Activated CD8-positive, alpha-beta memory T cell treated with anti-CD3 and anti-CD28 coated beads for 48 hours (primary cell): ENCODE data around the gene FAM72B.
"Not testable (repeated sequence)": the region's sequence is repeated elsewhere in the genome, so short reads cannot be mapped to it uniquely, and the experiment has no call there.

ENCODE experiments used
- DNase-seq, 3 experiments: peaks; one replicate each; pipeline ENCODE4 v3.0.0-alpha.2; 2020; ENCODE audit warnings: low read depth in 2 of 3, low spot score in 2 of 3

FAM72B gene

GRCh38 chr1:121184290-121185127 lies at the start of gene FAM72B, which contains the start of gene SRGAP2C:
TSS of gene FAM72B (minus strand) at chr1:121184340. CDS start at chr1:121183489, 851 bp downstream.
TSS of gene SRGAP2C (plus strand) at chr1:121184975. CDS start at chr1:121187447, 2,472 bp downstream.
- DNase-seq = peak; percentile 51 to 76 (median 54)

DNA sequence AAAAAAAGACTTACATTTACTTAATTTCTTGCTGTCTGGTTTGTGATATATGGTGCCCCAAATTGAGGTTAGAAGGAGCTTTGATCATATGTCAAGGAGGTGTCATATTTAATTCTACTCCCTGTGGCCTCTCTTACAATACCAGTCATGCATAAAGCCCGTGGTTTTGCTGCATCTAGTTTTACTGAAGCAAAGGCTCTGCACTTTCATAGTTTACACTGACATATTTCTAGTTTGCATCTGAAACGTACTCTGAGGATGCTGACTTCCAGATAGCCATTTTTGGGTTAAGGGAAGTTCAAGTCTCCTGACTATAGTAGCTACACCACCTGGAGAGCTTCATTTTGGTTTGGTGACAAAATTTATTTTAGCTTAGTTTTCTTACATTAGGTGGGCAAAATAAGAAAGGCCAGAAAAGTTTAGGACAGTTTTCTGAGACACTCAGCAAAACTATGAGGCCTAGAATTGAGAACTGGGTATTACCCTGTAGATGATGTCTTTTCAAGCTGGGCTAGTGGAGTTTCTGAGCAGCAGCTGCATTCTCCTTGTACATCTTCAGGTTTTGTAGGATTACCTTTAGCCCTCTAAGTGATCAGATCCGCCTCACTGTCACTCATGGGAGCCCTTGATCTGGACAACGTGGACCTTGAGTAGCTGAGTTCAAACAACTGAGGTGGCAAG lies 48.4 kb upstream of the FAM72B start:
- not testable (repeated sequence) for DNase-seq

DNA sequence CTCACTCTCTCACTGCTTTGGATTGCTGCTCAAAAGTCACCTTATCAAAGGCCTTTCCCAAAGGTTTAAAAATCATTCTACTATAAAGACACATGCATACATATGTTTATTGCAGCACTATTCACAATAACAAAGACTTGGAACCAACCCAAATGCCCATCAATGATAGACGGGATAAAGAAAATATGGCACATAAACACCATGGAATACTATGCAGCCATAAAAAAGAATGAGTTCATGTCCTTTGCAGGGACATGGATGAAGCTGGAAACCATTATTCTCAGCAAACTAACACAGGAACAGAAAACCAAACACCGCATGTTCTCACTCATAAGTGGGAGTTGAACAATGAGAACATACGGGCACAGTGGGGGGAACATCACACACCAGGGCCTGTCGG lies 46.5 kb upstream of the FAM72B start:
- DNase-seq = not testable (repeated sequence)

GRCh38 chr1:121227544-121228330 lies 43.6 kb upstream of the FAM72B start:
- DNase-seq = not testable (repeated sequence)

GRCh38 chr1:121226925-121227324 lies 42.8 kb upstream of the FAM72B start:
- DNase-seq = not testable (repeated sequence)

- not testable (repeated sequence) for DNase-seq
Measured at GRCh38 chr1:121226295-121226904, 42.3 kb upstream of the FAM72B start.

DNA sequence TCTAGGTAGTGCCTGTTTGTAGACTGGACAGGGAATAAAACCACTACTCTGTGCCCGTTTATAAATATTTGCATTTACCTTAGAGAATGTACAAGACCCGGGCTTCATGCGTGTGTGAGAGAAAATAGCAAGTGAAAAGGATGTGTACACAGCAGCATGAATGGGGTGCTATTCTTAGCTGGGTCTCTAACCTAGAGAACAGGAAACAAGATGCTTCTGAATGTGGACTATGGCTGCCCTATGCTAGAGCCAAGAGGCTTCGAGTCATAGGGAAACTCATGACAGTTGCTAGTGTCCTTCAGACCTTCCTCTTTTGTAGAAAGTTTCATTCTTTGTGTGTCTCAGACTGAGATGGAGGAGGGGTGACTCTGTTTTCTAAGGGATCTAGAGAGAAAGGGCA lies 40.6 kb upstream of the FAM72B start:
- DNase-seq = not testable (repeated sequence)

- not testable (repeated sequence) for DNase-seq
Measured at GRCh38 chr1:121221770-121222169, 37.6 kb upstream of the FAM72B start.

DNA sequence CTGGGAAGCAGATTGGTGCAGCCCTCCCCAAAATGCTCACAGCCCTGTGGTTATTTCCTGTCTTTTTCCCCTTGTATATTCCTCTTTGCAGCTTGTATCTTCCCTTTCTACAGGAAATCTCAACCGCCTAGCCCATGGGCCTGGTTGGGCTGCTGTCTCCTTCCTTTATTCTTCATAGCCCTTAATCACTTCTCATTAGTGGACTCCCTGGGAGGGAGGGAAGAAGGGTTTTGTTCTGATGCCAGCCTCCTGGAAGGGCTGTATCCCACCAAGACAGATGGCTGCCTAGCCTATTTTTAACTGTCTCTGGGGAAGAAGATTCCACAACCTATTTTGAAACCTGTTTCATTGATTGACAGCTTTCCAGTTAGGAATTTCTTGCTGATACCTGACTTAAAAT lies 32.5 kb upstream of the FAM72B start:
- DNase-seq = not testable (repeated sequence)

DNA sequence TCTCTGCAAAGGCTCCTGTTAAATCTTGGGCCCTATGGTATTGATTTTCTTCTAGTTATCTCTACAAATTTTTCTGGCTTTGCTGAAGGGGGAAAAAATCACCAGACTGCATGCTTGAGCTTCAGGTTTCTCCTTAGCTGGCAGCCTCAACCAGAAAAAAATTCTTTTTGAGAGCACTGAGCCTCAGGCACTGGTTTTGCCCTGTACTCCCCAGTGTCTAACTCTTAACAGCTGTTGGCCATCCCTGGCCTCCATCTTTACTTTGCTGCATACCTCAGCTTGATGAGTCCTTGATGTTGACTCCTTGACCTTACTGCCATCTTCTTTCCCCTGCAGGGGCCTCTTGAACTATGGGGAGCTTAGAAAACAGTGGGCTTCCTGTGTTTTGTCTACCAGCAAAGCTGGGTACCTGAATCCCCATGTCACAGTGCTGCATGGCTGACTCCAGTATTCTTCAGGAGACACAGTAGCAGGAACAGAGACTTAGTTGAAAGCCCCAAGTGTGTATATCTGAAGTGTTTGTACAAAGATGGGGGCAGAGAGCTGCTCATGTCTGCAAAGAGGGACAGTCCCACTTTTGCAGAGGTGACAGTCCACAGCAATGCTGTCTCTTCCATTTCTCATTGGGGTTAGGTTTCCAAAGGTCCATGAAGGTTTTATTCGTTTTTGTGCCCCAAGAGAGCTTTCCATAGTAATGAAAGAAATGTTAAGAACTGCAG lies 31.7 kb upstream of the FAM72B start:
- DNase-seq = not testable (repeated sequence)

GRCh38 chr1:121214544-121215156 lies 30.5 kb upstream of the FAM72B start:
- not testable (repeated sequence) for DNase-seq

DNA sequence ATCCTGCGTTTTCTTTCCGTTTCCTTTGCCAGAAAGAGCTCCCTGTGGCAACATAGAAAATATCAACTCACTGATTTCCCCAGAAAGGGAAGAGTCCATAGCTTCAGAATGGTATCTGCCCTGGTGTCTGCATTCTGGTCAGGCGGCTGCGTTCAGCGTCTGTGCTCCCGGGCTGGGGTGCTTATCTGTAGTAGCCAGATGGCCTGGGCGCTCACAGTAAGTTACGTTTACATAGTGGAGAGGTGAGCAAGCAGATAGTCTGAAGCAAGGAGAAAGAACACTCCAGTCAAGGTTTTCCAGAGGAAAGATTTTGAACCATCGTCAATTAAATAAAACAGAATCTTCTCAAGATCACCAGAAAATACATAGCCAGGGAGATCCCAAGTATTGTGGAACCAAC lies 29.4 kb upstream of the FAM72B start:
- DNase-seq = not testable (repeated sequence)

DNA sequence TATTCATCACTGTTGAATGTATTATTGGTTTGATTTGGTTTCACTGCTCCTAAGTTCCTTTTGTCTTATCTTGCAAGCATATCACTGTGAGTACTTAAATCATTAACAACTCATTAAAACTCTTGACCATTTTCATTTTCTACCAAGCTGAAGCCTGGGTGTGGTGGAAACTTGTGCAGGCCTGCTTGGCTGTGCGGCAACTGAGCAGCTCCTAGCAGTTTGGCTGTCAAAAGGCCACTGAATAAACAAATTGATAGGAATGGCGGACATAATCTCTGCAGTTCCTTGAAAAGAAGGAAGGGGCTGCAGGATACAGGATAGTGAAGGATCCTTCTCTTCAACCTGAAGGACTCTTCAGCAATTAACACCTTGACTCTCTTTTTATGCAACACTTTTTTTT lies 26.6 kb upstream of the FAM72B start:
- DNase-seq = not testable (repeated sequence)

- not testable (repeated sequence) for DNase-seq
Measured at GRCh38 chr1:121208375-121208774, 24.2 kb upstream of the FAM72B start.

DNA sequence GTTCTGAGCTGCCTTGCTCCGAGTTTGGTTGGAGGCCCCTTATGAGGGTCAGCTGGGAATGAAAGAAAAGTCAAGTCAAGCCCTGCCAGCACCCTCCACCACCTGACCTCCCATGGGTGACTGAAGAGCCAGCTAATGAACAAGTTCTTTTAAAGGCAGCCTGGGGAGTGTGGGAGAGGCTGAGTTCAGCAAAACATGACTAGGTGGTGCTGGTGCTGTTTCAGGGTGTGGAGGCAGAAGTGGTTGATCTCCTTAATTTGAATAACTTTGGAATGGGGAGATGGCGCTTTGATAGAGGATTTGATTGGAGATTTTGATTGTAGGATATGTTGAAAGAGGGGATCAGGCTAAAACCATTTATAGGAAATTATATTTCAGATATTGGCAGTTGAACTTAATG lies 23.2 kb upstream of the FAM72B start:
- not testable (repeated sequence) for DNase-seq

- not testable (repeated sequence) for DNase-seq
Measured at GRCh38 chr1:121205786-121206711, 21.9 kb upstream of the FAM72B start.

DNA sequence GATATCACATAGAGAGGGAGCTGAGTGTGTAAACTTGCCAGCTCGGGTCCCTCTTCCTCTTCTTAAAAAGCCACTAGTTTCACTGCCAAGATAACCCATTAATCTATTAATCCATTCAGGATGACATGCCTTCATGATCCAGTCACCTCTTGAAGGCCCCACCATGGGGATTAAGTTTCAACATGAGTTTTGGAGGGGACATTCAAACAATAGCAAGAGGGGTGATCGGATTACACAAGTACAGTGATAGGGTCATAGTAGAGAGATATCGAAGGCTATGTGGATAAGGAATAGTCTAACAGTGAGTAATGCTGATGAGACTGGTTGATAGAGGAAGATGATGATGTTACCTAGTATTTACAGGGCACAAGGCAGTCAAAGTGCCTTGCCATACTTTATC lies 18.8 kb upstream of the FAM72B start:
- DNase-seq = not testable (repeated sequence)
